Middle frontal gyrus (tissue), 1 donor: Measurements from ENCODE around the gene HM13.
"Not testable (repeated sequence)": the region's sequence is repeated elsewhere in the genome, so short reads cannot be mapped to it uniquely, and the experiment has no call there.

Source experiments
- DNase-seq: peaks from one replicate; pipeline ENCODE4 v3.0.0-alpha.2; 2015; ENCODE audit warnings: low spot score; ENCODE audit errors: extremely low spot score

HM13 gene

DNA sequence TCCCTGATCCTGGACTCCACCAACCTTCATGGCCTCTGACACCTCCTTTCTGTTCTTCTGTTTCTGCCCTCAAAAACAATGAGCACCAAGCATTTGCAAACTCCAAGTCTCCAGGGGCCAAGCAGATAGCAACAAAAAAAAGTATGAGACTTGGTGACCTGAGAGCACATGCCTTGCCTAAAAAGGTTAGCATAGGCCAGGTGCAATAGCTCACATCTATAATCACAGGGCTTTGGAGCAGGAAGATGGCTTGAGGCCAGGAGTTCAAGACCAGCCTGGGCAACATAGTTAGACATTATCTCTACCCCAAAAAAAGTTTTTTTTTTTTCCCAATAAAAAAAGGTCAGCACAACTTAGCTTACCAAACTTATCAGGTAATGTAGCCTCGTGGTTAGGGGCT is 13.7 kb upstream of the HM13 start:
- no peak for DNase-seq

DNA sequence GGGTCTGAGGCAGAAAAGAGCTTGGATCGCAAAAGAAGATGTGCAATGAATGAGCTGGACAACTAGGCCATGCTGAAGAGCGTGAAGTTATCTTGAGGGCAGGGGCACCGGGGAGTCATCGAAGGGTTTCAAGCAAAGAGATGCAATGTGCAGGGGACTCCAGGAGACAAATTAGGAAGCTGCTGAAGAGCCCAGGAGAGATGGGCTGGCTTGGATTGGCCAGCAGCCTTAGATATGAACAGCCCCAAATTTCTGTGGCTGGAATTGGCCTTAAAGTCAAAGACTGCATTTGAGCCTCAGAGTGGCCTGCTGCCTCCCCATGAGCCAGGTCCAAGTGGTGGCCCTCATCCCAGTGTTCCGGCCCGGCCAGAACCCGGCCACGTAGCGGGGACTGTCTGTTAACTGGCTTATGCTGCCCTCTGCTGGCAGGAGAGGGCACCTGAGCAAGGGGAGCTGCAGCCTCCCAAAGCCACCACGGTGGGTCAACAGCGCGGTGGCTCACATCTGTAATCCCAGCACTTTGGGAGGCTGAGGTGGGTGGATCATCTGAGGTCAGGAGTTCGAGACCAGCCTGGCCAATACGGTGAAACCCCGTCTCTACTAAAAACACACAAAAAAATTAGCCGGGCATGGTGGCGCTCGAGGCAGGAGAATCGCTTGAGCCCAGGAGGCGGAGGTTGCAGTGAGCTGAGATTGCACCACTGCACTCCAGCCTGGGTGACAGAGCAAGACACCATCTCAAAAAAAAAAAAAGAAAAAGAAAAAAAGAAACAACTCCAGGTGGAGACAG is 11.2 kb upstream of the HM13 start:
- peak; percentile 47 for DNase-seq

DNA sequence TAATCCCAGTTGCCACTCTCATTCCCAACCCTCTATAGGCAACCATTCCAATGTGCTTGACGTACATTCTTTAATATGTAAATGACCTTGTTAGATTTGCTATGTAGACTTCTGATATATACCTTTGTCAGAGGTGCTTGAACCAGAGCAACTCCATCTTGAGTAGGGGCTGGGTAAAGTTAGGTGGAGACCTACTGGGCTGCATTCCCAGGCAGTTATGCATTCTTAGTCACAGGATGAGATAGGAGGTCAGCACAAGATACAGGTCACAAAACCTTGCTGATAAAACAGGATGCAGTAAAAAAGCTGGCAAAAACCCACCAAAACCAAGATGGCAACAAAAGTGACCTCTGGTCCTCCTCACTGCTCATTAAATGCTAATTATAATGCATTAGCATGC is 8.3 kb upstream of the HM13 start:
- DNase-seq, result no peak

DNA sequence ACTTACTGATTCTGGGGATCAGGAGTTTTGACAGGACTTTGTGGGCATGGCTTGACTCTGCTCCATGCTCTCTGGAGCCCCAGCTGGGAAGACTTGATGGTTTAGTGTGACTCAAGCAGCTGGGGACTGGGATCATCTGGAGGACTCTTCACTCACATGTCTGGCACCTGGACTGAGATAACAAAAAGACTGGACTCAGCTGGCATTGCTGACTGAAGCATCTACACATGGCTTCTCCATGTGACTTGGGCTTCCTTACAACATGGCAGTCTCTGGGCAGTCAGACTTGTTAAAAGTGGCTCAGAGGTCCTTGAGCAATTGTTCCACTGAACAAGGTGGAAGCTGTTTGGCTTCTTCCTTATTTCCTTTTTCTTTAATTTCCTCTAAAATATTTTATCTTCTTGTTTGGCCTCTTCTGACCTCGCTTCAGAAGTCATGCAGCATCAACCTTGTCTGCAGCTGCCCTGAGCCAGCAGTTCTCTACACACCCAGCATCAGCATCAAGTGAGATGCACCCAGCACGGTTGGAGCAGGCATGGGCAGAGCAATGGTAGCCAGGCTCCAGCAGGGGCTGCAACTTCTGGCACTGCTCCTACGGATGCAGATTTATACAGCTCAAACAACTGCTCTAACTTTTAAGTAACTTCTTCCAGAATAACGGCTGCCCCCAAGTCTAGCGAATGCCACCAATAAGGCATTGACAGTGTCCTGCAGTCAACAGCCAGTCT is 5.6 kb upstream of the HM13 start:
- DNase-seq, result no peak

DNA sequence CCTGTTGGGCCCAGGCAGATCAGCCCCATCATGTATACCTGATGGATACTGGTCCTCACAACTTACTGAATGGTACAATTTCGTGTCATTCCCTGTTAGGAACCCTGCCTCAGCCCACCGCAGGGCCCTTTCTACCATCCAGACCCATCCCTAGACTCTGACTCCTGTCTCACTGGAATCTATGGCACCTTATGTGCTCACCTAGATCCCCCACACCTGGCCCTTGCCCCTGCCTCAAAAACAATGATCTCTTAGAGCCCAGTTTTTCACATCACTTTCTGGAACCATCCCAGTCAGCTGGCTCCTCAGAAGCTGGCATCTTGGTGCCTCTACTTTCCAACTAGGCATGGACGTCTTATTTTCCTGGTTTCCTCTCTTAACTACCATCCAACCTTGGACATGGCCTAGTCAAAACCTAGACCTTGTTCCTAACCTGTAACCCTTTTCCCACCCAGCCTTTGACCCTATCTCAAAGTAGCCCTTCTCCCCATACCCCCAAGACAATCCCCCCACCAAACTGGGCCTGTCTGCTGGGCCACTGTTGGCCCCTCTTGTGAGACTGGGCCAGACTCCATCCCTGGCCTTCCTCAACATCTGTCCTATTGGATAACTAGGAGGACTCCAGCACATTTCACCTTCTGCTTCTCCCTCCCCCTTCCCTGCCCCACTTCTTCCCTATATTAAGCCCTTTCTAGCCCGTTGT is 981 bp downstream of the HM13 start:
- no peak for DNase-seq

DNA sequence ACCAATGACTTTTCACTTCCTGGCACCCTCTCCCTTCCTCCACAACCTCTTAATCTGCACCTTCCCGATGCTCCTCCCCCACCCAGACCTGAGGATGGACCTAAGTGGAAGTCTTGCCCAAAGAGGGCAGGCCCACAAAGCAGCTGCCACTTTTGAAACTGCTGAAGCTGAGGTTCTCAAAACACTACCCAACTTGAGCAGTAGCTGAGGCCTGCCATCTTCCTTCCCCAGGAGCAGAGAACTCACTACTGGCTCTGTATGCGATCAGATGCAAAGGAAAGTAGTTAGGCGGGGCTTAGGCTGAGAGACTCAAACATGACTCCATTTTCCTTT is 1.5 kb downstream of the HM13 start:
- no peak for DNase-seq

DNA sequence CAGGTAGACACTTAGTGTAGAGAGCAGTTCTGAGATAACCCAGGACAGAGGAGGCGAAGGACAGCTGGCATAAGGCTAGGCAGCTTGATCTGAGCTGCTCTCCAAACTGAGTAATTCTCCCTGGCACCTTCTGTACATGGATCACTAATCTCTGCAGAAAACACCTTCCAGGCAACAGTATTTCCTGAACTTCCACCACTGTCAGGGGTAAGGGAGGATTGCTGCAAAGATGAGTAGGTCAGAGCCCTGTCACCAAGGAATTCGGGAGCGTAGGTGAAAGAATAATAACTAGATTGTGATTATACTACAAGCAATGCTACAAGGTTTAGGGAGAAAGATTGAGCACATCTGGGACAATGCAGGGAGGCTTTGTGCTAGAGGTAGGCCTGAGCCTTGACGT is 1.9 kb downstream of the HM13 start:
- DNase-seq, result no peak

DNA sequence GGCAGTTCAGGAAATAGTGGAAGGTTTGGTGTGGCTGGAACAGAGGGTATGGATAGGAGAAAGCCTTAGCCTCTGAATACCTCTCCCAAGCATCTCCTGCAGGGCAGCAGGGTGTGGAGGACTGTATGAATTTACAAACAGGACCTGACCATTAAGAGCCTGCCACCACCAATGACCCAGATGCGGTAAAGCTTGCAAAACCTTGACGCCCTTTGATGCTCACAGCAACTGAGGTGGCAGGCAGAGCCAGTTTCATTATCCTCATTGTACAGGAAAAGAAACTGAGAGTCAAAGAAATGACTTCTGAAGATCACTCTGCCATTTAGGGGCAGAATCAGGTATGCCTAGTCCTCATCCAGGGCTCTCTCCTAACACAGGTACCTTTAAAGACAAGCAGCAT is 2.4 kb downstream of the HM13 start:
- no peak for DNase-seq

DNA sequence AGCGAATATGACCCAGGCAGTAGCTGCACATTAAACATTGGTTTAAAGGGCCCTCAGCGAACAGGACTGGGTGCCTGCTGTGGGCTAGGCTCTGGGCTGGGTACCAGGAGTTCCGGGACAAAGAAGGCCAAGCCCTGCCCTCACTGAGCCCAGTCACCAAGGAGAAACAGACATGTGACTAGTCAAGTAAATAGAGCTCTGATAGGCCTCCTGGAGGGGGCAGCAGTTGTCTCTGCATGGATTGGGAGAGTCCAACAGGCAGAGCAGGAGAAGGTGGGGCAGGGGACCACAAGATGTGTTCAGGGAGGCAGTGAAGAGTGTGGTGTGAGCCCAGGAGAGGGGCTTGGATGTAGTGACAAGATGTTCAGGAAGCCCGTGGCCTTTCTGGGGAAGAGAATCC is 3.1 kb downstream of the HM13 start:
- DNase-seq, result no peak

DNA sequence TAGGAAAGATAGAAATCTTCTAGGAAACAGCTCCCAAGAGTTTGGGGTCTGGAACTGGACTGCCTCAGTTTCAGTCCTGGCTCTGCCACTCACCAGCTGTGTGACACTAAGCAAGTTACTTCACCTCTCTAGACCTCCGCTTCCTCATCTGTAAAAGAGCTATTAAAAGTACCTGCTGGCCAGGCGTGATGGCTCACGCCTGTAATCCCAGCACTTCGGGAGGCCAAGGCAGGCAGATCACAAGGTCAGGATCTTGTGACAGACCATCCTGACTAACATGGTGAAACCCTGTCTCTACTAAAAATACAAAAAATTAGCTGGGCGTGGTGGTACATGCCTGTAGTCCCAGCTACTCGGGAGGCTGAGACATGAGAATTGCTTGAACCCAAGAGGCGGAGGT is 7.0 kb downstream of the HM13 start:
- DNase-seq, result not testable (repeated sequence)

DNA sequence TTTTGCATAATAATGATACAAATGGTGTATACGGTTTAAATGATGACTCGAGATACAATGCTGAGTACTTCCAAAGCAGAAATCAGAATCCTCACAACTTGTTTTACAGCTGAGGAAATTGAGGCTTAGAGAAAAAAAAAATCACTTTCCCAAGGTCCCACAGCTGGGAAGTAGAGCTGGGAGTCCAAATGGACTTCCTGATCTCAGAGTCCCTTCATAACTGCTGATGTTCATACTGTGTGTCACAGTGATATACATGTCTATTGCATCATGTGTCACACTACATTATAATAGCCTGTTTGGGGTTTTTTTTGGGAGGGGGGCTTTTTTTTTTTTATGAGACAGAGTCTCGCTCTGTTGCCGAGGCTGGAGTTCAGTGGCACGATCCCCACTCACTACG is 8.5 kb downstream of the HM13 start:
- DNase-seq, result no peak

DNA sequence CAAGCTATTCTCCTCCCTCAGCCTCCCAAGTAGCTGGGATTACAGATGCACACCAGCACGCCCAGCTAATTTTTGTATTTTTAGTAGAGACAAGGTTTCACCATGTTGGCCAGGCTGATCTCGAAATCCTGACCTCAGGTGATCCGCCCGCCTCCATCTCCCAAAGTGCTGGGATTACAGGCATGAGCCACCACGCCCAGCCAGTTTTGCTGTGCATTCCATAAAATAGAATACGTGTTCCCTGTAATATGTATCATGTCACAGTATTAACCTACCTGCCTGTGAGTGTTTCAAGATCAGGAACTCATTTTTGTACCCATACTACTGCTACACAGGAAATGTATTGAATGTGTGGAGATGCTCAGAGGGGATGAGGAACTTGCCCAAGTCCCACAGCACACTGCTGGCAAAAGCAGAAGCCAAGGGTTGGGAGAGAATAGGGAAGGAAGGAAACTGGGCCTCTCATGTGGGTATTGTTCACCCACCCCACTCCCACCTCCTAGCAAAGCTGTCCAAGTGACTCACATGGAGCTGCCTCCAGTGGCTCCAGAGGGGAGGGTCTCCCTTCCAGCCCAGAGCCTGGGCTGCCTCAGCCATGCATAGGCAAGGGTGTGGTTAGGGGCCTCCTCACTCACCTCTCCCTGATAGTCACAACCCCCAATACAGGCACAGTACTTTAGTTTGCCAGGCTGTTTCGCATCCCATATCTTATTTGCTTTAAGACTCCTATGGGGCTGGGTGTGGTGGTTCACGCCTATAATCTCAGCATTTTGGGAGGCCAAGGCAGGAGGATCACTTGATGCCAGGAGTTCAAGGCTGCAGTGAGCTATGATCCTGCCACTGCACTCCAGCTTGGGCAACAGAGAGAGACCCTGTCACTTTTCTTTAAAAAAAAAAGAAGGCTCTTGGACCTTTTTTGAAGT is 9.4 kb downstream of the HM13 start:
- no peak for DNase-seq

DNA sequence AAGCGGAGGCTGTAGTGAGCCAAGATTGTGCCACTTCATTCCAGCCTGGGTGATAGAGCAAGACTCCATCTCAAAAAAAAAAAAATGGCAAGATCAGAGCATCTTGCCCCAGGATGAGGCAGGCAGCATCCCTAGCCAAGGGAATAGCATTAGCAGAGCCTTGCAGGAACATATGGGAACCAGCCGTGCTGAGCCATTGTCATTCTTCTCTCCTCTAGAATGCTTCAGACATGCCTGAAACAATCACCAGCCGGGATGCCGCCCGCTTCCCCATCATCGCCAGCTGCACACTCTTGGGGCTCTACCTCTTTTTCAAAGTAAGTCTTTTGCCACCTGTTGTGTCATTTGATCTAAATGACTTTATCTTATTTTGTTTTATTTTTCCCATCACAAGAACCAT is 13.0 kb downstream of the HM13 start:
- DNase-seq, result no peak

DNA sequence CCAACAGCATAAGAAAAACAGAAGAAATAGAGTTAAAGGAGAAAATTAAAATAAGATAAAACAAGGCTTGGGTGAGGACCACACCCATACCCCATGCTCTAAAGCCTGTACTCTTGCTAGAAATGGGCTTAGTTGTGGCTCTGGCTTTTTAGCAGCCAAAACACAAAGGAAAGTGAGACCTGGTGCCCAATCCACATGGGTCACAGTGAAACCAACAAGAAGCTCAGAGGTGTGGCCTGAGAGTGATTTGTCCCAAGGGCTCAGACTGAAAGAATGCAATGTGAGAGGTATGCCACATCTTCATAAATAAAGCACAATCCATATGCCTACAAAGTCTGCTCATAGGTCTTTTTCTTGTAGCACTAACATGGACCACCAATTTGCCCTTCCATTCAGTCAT is 21.1 kb downstream of the HM13 start:
- DNase-seq, result no peak

DNA sequence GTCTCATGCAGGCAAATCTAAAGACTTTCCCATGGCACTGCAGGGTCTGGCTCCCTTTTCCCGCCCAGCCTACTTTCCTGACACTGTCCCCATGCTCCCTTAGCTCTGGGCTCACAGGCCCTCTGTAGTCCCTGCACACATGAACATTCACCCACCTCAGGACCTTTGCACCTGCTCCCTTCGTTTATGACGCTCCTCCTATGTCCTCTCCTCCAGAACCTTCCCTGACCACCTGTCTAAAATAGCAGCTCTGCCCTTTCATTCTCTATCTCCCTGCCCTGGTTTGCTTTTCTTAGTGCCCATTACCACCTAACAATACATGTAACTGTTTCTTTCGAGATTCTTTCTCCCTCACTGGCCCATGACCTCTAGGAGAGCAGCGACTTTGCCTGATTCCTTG is 22.3 kb downstream of the HM13 start:
- DNase-seq, result no peak

DNA sequence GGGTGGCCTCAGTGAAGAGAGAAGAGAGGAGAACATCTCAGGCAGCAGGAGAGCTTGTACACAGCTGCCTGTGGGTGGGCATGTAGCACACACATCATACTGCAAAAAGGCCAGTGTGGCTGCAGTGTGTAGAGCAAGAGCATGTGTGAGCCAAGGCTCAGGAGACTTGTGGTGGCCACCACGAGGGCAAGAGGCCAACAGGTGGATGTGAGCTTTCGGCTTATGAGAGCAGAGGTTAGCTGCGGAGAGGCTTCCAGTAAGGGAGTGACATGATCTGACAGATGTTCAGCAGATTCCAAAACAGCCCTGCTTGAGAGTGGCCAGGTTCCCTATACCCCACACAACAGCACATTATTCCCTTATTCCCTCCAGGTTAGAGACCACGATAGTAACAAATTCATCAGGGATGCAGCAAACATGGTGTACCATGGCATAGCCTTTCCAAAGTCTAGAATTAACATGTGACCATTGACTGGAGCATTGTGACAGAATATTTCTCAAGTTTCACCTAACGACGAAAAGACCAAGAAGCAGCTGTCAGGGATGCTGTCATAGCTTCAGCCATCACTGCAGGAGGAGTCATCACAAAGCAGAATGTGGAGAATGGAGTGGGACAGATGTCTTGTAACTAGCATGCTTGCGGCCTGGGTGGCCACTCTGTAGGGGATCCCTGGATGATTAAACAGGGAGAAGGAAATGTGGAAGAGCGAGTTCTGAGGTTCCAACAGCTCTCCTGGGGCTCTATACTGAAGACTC is 23.1 kb downstream of the HM13 start:
- no peak for DNase-seq

DNA sequence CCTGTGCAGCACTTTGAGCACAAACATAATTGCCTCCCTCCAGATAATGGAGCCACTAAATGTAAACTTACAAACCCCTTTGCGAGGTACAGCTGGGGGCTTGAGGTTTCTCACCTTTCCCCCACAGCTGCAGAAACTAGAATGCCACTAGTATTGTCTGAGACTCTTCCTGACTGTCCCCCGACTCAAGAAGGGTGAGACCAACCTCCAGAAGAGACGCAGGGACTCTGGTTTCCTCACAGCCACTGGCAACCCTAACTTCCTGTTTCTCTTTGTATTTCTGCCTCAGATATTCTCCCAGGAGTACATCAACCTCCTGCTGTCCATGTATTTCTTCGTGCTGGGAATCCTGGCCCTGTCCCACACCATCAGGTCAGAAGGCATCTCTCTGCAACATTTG is 23.6 kb downstream of the HM13 start:
- DNase-seq, result no peak

DNA sequence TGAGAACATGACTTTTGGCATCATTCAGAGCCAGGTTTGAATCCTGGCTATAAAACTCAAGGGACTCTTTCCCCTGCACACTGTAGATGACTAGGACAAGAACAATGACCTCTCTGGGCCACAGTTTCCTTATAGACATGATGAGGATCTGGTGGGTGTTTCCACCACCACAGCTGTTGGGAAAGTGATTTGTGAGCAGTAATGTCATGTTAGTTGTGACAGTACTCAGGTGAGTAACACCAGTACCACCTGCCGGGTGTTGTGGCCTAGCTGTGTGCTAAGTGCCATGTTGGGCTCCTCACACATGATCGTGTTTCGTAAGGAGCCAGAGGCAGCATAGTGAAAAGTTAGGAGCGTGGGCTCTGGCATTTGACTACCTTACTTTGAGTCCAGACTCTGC is 24.1 kb downstream of the HM13 start:
- no peak for DNase-seq

DNA sequence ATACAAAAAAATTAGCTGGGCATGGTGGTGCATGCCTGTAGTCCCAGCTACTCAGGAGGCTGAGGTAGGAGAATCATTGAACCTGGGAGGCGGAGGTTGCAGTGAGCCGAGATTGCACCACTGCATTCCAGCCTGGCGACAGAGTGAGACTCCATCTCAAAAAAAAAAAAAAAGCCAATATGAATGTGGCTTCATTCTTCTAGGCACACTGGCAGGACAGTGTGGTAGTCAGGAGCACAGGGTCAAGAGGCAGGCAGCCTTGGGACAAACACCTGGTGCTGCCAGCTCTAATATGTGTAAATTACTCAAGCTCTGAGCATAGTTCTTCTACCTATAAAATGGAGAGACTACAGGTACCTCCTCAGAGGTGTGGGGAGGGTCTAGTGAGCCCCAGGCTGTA is 25.4 kb downstream of the HM13 start:
- DNase-seq, result not testable (repeated sequence)

DNA sequence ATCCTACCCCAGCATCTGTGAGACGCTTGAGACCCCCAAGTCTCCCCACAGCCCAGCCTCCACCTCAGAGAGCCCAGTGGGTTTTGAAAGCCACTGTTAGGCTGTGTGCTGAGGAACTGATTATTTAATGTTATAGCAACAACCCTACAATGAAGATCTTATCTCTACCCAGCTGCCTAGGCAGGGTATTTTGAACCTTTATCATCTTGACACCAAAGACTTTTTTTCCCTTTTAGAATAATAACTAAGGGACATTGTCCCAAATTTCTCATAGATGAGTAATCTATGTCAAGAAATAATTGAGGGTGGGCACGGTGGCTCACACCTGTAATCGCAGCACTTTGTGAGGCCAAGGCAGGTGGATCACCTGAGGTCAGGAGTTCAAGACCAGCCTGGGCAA is 26.2 kb downstream of the HM13 start:
- DNase-seq, result no peak
